Astrocyte (in vitro differentiated cells and primary cell): Measurements from ENCODE around the gene MYH9. TPM values are rescaled to one million over a fixed set of nuclear protein-coding genes. Genes with fewer than 3 reads are reported as not detected.
A peak's percentile ranks its signal among the peaks of the same experiment; 100 is the strongest.

Experiments
- DNase-seq: peaks from one replicate; pipeline ENCODE4 v3.0.0-alpha.2; 2010; ENCODE audit warnings: low read depth
- FAIRE-seq: peaks from 2 replicates; lab custom pipeline; 2011; peaks lifted over from hg19 to GRCh38; lab: Jason Lieb, UNC
- H2AFZ ChIP-seq: 2 replicates; pipeline ENCODE4 v1.6.0; 2012; ENCODE audit warnings: low read depth, low read length, inconsistent platforms
- H3K27ac ChIP-seq: 2 replicates; pipeline ENCODE4 v1.5.1; 2011; ENCODE audit warnings: low read depth, low read length, inconsistent platforms
- H3K27me3 ChIP-seq: 2 replicates; pipeline ENCODE4 v1.6.0; 2011; ENCODE audit warnings: low read length, inconsistent platforms; ENCODE audit not compliant: insufficient read depth
- H3K36me3 ChIP-seq: 2 replicates; pipeline ENCODE4 v1.5.1; 2011; ENCODE audit warnings: low read length, inconsistent platforms; ENCODE audit not compliant: insufficient read depth
- H3K4me1 ChIP-seq: 2 replicates; pipeline ENCODE4 v1.5.1; 2011; ENCODE audit warnings: low read length, inconsistent platforms; ENCODE audit not compliant: insufficient read depth
- H3K4me2 ChIP-seq: 2 replicates; pipeline ENCODE4 v1.6.0; 2012; ENCODE audit warnings: low read length, inconsistent platforms
- H3K4me3 ChIP-seq: 2 replicates; pipeline ENCODE4 v1.5.1; 2011; ENCODE audit warnings: low read depth, mild to moderate bottlenecking, low read length, inconsistent platforms; ENCODE audit not compliant: insufficient read depth
- H3K79me2 ChIP-seq: 2 replicates; pipeline ENCODE4 v1.6.0; 2012; ENCODE audit warnings: mild to moderate bottlenecking, low read length, inconsistent platforms; ENCODE audit not compliant: insufficient read depth
- H3K9ac ChIP-seq: 2 replicates; pipeline ENCODE4 v1.6.0; 2012; ENCODE audit warnings: mild to moderate bottlenecking, low read length, inconsistent platforms
- H3K9me3 ChIP-seq: 2 replicates; pipeline ENCODE4 v1.5.1; 2012; ENCODE audit warnings: low read depth, mild to moderate bottlenecking, low read length, inconsistent platforms; ENCODE audit not compliant: insufficient read depth
- H4K20me1 ChIP-seq: 2 replicates; pipeline ENCODE4 v1.6.0; 2012; ENCODE audit warnings: low read length, inconsistent platforms; ENCODE audit not compliant: insufficient read depth
- H3K27ac Mint-ChIP-seq: one replicate; pipeline ENCODE4 v1.8.0; 2021; ENCODE audit warnings: mild to moderate bottlenecking, mixed read lengths; ENCODE audit not compliant: unreplicated experiment
- H3K27me3 Mint-ChIP-seq: one replicate; pipeline ENCODE4 v1.8.0; 2021; ENCODE audit warnings: low read depth, mixed read lengths; ENCODE audit not compliant: unreplicated experiment
- H3K36me3 Mint-ChIP-seq: one replicate; pipeline ENCODE4 v1.8.0; 2021; ENCODE audit warnings: low read depth, mixed read lengths; ENCODE audit not compliant: unreplicated experiment
- H3K4me1 Mint-ChIP-seq: one replicate; pipeline ENCODE4 v1.8.0; 2021; ENCODE audit warnings: low read depth, mixed read lengths; ENCODE audit not compliant: unreplicated experiment
- H3K4me3 Mint-ChIP-seq: one replicate; pipeline ENCODE4 v1.8.0; 2021; ENCODE audit warnings: mild to moderate bottlenecking, moderate library complexity, mixed read lengths; ENCODE audit not compliant: unreplicated experiment
- H3K9me3 Mint-ChIP-seq: one replicate; pipeline ENCODE4 v1.8.0; 2021; ENCODE audit warnings: mild to moderate bottlenecking, mixed read lengths; ENCODE audit not compliant: unreplicated experiment
- EZH2 ChIP-seq: IDR thresholded peaks from 2 replicates; pipeline ENCODE4 v1.6.1; 2012; ENCODE audit warnings: mild to moderate bottlenecking, low read length, inconsistent platforms; ENCODE audit not compliant: insufficient read depth
- total RNA-seq: library from RNA; stranded (reverse); gene quantifications from 2 replicates; pipeline ENCODE4 v1.2.1, GENCODE V29; 2021
- TF ChIP-seq, protein P1 (sequence below): IDR thresholded peaks from 2 replicates; pipeline ENCODE4 v1.5.1; 2011; ENCODE audit warnings: low read depth, mild to moderate bottlenecking, inconsistent platforms, low read length, moderate library complexity; ENCODE audit not compliant: insufficient read depth

MYH9 gene
- total RNA-seq, 1 donor from 2014 or later, result 2,278 TPM

GRCh38 chr22:36287881-36288515, 99.8 kb downstream of the MYH9 start:
- DNase-seq, result no peak
- Histone ChIP-seq H3K4me2 (no peak overlapping the region), H3K9me3 (no peaks in the 10 kb centered on the region), H3K27ac (no peak overlapping the region), H3K79me2 (peaks cover 62% of the 10 kb centered on the region), H3K36me3 (peaks cover 70% of the 10 kb centered on the region), H3K9ac (no peak overlapping the region), H4K20me1 (peaks cover 86% of the 10 kb centered on the region), H3K4me1 (no peaks in the 10 kb centered on the region), H3K4me3 (no peak overlapping the region), H2AFZ (no peak overlapping the region), H3K27me3 (no peaks in the 10 kb centered on the region)
- Mint-ChIP-seq H3K36me3 (peaks cover 45% of the 10 kb centered on the region), H3K9me3 (no peaks in the 10 kb centered on the region), H3K27me3 (no peaks in the 10 kb centered on the region), H3K27ac (peak overlapping the region; percentile 87), H3K4me3 (no peak overlapping the region), H3K4me1 (peaks cover 29% of the 10 kb centered on the region)
- TF ChIP-seq, protein P1, sequence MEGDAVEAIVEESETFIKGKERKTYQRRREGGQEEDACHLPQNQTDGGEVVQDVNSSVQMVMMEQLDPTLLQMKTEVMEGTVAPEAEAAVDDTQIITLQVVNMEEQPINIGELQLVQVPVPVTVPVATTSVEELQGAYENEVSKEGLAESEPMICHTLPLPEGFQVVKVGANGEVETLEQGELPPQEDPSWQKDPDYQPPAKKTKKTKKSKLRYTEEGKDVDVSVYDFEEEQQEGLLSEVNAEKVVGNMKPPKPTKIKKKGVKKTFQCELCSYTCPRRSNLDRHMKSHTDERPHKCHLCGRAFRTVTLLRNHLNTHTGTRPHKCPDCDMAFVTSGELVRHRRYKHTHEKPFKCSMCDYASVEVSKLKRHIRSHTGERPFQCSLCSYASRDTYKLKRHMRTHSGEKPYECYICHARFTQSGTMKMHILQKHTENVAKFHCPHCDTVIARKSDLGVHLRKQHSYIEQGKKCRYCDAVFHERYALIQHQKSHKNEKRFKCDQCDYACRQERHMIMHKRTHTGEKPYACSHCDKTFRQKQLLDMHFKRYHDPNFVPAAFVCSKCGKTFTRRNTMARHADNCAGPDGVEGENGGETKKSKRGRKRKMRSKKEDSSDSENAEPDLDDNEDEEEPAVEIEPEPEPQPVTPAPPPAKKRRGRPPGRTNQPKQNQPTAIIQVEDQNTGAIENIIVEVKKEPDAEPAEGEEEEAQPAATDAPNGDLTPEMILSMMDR, result no peak
- TF ChIP-seq EZH2, result no peak
- no peak for FAIRE-seq

GRCh38 chr22:36286096-36286957, 101.4 kb downstream of the MYH9 start:
- H3K36me3 Mint-ChIP-seq, result peaks cover 43% of the 10 kb centered on the region
- peaks cover 87% of the 10 kb centered on the region for H4K20me1 ChIP-seq
- no peaks in the 10 kb centered on the region for H3K27me3 ChIP-seq
- peaks cover 23% of the 10 kb centered on the region for H3K4me1 Mint-ChIP-seq
- no peak overlapping the region for H3K4me3 Mint-ChIP-seq
- H3K36me3 ChIP-seq, result peaks cover 75% of the 10 kb centered on the region
- no peak for TF ChIP-seq EZH2
- TF ChIP-seq, protein P1, result peak; percentile 92
- H3K4me1 ChIP-seq, result no peaks in the 10 kb centered on the region
- no peak overlapping the region for H3K4me2 ChIP-seq
- peaks cover 52% of the 10 kb centered on the region for H3K79me2 ChIP-seq
- no peaks in the 10 kb centered on the region for H3K9me3 Mint-ChIP-seq
- no peak overlapping the region for H3K27ac ChIP-seq
- H3K9me3 ChIP-seq, result no peaks in the 10 kb centered on the region
- DNase-seq, result peak; percentile 38
- no peak overlapping the region for H3K9ac ChIP-seq
- no peak for FAIRE-seq
- H3K27me3 Mint-ChIP-seq, result no peaks in the 10 kb centered on the region
- H2AFZ ChIP-seq, result no peak overlapping the region
- no peak overlapping the region for H3K4me3 ChIP-seq
- H3K27ac Mint-ChIP-seq, result peak overlapping the region; percentile 87
